Measurements from ENCODE around the gene PIEZO2.

The PIEZO2 gene

DNA sequence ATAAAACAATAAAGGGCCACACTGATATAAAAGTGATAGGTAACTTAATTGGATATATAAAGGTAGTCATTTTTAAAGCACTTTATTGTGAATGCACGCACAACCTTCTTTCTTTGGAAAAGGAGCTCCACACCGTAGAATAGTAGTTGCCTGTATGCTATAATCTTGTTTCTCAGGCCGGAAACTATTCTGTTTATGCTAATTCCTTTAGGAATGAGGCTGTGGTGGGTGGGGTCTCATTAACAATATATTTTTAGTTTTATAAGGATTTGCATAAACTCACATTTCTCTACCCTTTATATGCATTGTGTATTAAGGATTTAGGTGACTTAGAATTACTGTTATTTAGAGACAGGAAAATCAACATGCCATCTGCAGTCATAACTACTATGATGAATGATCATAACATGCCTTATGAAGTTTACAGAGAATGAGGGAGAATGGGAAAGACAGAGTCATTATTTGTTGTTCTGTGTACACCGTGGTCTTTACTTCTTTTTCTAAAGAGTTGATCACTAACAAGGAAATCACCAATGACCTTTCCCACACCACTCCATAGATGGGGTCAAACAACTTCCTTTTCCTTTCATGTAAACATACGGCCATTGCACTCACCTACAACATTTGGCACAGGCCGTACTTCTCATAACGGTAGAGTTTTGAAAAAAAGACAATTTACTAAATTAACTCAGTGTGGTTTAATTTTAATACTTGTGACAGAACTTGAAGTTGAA is 84.5 kb downstream of the PIEZO2 start:
- DNase-seq (ENCODE audit: low spot score), result no peak

DNA sequence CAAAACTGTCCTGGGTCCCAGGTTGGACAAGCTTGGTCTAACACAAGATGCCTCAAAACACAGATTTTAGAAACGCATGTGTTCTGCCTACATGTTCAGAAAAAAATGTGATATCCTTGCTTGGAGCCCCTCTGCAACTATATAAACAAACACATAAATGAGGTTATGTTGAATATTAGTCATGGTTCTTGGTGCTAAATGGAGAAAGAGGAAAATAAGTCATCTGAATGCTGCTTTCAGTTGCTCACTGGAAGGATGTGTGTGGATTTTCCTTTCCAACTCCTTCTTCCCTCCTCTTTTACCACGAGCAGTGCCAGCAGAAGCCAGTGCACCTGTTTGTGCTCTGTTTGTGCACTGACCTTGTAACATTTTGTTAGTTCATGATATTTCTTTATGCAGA is 85.3 kb downstream of the PIEZO2 start:
- no peak for DNase-seq (ENCODE audit: low spot score)

DNA sequence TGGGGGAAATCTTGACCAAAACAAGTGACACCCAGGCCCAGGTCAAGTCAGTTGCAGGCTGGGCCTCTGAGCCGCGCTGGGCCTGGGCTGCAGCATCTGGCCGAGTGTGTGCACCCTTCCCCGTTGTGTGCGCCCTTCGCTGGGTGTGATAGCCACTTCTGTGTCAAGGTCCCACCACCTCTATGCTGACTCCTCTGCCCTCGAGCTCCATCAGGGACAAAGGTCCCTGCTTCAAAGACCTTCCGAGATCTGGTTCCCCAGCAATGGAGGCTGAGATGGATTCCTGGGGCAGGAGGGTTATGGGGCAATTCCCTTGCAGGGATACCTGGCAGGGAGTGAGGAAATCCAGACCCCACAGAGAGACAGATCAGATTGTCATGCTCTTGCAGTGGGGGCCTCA is 93.6 kb downstream of the PIEZO2 start:
- no peak for DNase-seq (ENCODE audit: low spot score)

DNA sequence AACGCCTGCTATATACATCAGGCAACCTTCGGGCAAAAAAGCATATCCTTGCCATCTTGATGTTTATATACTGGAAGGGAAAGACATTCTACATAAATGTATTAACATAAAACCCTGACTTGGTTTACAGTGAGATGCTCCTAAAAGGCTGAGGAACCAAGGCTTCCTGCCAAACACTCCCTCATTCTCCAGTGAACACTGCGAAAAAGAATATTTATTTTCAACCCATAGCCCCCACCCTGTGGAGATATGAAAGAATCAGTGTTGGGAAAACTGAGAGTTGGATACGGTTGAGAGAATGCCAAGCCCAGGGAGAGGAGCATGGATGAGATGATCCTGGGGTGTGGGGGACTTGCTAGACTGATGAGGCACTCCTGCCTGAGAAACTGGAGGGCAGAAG is 94.9 kb downstream of the PIEZO2 start:
- DNase-seq (ENCODE audit: low spot score), result no peak

DNA sequence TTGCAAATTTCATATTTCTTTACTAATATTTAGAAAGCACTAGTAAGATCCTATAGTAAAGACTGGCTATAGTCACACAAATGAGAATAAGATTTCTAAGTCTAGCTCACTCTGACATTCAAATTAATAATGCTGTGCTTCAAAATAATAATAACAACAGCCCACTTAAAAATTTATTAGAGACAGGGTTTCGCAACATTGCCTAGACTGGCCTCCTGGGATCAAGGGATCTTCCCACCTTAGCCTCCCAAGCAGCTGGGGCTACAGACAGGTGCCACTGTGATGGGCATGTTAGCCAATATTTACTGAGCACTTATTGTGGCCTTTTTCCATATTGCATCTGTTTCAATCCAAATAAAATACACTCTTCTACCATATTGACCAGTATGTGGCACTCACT is 96.1 kb downstream of the PIEZO2 start:
- DNase-seq (ENCODE audit: low spot score), result no peak

DNA sequence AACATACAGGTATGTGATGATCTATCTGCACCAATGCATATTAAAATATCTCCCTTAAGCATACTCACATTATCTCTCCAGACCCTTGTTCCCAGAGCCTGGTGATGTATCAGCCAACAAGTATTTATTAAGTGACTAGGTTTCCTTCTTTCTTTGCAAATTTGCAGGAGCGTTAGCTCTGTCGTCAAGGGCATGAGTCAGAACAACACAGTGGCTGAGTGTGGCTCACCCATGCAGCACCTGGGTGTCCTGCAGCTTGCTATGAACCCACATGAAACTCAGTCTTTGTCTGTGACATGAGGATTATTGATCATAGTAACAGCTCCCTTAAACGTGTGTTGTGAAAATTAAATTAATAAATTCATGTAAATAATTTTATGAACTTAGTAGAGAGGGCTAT is 96.6 kb downstream of the PIEZO2 start:
- no peak for DNase-seq (ENCODE audit: low spot score)

DNA sequence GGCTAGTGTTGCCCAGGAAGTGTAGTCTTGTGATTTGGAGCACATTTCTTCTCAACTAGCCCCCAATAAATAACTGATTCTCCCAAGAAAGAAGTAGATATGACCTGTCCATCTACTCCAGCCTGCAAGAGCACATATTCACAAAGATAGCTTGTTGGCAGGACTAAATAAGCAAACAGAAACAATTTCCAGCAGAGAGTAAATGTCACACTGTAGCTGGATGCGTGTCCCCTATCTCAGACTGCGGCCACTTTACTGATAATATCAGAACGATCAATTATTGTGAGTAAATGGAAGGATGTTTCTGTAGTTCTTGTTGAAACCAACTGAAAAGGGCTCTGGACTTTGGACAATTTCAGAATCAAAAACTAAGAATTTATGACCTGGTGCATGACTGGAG is 97.9 kb downstream of the PIEZO2 start:
- DNase-seq (ENCODE audit: low spot score), result no peak

DNA sequence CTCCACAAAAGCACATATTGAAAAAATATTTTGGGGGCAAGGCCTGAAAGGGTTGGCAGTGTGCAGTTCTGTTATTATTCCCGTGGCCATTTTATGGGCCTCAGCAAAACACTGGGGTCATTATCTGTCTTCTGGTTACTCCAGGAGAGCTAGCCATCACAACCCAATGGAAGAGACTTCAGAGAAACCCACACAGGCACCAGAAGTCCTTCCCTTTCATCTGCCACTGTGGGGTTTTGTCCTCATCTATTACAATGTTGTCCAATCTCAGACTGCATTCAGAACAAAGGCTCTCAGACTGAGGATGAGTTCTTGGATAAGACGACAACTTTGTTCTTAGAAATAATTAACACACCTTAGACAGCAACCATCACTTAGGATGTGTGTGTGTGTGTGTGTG is 98.4 kb downstream of the PIEZO2 start:
- DNase-seq (ENCODE audit: low spot score), result no peak

DNA sequence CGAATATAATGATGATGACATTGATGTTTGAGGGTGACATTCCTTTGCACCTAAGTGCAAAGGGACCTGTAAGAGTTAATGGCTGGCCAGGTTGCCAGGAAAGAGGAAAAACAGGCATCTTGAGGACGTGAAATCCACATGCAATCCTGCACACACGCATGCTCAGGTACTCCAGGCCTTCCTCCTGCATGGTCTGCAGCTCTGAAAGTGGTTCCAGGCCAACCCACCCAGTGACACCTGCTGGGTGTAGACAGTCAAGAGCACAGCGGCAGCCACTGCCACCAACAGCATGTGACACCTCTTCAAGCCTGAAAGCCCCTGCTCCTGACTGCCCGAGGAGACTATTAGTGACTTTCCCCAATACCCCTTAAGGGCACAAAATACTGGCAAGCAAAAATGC is 101.6 kb downstream of the PIEZO2 start:
- no peak for DNase-seq (ENCODE audit: low spot score)

DNA sequence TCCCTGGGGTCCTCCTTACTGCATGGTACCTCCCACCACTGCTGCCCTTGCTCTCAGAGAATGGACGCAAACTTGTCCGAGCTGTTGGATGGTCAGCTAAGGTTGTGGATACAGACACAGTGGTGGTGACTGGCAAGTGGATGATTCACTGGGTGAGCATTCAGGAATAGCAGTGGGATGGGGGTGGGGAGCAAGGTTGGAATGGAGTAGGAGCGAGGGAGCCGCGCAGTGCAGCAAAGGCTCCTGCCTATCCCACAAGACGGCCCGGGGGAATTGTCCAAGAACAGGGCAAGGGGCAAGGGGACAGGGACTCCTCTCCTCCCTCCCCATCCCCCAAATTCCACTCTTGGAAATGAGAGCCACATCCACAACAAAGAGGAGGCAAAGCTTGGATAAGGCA is 102.2 kb downstream of the PIEZO2 start:
- DNase-seq (ENCODE audit: low spot score), result no peak

DNA sequence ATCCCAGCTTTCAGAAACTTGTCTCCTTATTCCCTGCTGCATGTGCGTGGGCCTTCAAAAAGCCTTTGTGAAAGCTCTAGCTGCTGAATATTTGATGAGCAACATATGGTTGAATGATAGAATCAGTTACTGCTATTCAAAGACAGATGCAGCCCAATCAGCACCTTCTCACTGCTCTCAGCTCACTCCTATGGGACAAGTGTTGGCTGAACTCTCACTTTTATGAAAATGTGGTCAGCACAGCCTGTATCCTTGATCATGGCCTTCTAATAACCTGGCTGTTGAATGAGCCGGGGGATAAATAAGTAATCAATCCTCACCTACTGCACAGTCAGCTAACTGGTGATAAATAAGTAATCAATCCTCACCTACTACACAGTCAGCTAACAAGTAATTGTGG is 103.2 kb downstream of the PIEZO2 start:
- DNase-seq (ENCODE audit: low spot score), result no peak

DNA sequence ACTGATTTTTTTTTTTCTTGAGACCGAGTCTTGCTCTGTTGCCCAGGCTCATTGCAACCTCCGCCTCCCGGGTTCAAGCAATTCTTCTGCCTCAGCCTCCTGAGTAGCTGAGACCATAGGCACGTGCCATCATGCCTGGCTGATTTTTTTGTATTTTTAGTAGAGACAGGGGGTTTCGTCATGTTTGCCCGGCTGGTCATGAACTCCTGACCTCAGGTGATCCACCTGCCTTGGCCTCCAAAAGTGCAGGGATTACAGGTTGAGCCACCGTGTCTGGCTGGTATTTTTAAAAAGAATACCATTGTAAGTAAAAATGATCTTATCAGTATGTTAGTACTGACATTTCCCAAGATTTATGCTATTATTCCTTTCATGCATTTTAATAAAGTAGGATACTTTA is 105.7 kb downstream of the PIEZO2 start:
- DNase-seq (ENCODE audit: low spot score), result no peak

DNA sequence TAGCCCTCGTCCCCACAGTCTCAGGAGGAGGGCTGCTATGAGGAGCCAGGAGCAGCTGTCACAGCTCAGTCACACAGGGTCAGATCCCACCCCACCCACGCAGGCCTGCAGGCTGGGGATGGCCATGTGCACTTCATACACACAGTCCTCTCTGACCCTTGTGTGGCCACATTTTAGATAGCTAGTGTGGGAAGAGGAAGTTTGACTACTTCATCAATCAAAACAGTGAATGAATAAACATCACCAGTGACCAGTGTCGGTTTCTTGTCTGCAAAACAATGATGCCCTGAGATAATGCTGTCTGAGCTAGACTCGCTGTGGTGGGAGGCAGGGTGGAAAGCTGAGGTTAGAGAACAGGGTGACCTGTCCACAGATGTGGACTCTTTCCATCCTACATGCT is 107.1 kb downstream of the PIEZO2 start:
- no peak for DNase-seq (ENCODE audit: low spot score)

DNA sequence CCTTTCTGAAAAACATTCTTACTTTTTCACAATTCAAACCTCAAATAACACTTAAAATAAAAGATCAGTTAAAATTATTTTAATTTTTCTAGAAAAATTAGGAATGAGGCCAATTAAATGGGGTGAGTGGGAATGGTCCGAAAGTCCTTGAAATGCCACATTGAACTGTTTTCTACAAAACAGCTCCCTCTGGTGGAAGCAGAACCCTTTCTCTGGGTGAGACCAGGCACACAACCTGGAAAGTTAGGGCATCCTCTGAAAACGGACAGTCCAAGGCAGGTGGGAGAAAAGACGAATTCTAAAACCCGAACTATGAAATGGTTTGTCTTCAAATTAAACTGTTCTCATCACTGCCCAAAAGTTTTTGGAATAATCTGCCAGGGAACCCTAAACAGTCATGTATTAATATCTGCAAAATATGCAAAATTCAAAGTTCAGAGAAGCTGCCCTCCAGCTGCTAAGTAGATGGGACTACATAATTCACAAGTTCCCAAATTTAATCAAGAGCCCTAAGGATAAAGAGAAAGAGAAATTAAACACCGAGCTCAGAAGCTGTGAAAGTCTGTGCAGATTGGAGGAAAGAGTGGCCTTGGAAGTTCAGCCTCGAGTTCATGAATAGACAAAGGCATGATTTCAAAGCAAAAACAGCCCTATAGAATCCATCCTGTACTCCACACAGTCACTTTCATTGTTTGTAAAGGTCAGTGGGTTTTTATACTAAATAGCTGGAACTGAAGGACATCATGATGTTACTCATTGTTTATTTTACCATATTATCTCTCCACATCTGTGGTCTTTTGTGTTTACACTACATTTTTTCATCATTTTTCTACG is 108.3 kb downstream of the PIEZO2 start:
- DNase-seq (ENCODE audit: low spot score), result peak; percentile 79

DNA sequence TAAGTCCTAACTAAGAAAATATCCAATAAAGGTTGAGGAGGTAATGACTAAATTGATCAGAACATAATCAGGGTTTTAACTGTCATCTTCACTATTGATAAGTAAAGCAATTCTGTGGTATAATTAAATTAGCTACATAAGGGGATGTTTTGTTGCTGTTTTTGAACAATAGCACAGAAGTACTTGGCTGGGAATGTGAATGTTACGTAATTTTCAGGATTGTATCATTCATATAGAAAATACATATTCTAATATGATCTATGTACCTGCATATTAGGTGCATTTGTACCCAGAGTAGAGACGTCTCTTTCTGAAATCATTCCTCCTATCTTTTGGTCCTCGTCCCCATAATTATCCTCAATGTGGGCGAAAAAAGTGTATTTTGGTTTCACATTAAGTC is 109.0 kb downstream of the PIEZO2 start:
- no peak for DNase-seq (ENCODE audit: low spot score)

DNA sequence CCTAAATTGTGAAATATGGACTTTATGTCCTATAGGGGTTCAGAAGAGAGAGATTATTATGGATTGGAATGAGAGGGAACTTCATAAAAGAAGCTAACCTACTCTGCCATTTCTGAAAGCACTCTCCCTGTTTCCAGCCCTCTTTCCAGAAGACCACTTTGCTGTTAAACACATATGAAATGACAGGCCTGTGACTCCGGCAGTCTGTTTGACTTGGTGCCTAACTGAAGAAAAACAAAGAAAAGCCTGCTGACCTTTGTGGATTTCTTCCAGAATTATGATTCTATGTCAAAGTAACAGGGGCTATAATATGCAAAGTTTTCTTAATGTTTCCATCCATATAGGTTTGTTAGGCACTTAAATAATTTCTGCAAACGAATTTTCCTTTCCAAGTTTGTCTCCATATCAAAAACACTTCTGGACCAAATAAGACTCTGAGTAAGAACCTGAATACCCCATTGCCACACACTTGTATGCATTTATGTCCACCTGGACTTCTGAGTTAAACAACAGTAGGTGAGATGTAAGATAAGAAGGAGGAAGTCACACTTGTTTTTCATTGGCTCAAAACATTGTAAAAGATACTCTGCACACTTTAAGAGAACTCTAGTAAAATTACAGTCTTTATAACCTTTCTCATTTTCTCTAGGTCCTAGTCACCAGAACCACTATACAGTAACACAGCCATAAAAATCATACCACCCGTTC is 111.7 kb downstream of the PIEZO2 start:
- DNase-seq (ENCODE audit: low spot score), result peak; percentile 55

DNA sequence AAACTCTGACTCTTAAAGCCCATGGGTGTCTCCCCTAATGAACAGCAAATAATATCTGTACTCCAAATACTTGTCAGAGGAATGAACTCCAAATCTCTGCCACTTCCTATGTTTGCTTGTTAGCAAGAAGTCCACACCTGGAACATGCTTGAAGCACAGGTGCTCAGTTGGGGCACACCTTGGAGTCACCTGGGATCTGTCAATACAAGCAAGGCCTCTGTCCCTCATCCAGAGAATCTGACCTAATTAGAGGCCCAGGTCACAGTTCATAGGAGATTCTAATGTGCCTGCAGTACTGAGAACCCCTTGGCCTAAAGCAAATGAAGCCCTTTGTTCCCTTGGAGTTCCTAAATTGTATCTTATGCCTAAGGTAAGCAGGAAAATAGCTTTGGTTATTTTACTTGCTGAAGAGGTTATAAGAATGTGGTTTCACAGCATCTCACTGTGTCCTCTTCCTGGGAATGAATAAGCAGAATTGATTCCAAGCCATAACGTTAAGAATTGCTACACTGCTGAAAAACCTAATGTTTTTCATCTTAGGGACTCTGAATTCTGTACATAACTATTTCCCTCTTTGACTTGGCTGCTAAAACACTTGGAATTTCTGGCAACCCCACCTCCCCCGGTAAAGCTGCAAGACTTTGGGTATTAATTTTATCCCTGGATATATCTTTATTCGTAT is 113.4 kb downstream of the PIEZO2 start:
- DNase-seq (ENCODE audit: low spot score), result no peak

DNA sequence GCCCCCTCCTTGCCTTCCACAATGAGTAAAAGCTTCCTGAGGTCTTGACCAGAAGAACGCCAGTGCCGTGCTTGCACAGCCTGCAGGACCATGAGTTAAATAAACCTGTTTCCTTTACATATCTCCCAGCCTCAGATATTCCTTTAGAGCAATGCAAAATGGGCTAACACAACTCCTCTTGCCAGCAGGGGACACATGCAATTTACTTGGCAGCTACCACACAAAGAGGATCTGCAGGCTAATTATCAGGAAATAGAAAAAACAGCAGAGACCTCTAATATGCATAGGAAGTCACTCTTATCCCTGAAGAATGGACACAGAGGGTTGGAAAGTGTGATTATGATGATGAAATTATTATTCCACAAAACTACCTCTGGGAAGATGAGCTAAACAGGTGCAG is 114.0 kb downstream of the PIEZO2 start:
- DNase-seq (ENCODE audit: low spot score), result no peak

DNA sequence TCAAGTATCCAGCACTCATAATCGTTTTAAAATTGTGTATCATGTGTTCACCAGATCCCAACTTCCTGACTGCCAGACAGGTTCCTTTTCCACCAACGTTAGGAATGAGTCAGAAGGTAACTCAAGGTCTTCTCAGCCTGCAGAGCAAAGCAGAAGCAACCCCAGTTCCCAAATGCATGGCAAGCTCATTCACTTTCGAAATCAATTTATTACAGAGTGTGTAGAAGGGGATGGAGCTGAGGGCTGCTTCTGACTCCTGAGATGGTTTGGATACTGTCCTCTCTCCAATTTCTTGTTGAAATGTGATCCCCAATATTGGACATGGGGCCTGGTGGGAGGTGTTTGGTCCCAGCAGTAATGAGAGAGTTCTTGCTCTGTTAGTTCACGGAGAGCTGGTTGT is 114.5 kb downstream of the PIEZO2 start:
- no peak for DNase-seq (ENCODE audit: low spot score)

DNA sequence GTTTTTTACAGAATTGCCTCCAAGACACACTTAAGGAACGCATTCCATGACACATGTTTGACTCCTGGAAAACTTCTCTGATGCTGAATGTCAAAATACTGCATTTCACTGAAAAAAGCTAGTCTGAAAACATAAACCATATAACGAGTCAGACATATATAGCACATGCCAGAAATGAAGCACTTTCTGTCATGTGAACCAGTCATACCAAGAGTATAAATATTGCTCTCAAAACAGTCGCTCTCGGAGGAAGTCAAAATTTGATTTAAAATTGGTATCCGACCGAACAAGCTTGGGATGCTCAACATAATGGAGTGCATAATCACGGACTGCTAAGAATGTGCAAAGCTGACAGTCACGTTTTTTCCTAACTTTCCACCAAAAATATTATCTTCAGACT is 115.9 kb downstream of the PIEZO2 start:
- no peak for DNase-seq (ENCODE audit: low spot score)

DNA sequence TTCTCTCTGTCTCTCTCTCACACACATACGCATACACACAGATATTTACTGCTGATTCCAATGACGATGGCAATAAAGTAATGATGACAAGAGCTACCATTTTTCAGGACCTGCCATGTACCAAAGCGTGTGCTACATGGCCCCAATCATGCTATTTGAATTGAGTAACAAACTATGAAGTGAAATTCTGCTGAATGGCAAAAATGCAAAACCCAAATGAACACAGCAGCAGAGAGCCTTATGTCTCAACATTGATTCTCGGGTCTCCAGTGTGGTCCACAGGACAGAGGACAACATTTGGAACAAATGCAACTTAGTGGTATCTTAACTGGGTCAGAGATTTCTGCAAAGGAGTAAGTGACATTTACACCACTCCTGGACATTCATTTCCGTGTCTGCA is 117.4 kb downstream of the PIEZO2 start:
- DNase-seq (ENCODE audit: low spot score), result no peak

DNA sequence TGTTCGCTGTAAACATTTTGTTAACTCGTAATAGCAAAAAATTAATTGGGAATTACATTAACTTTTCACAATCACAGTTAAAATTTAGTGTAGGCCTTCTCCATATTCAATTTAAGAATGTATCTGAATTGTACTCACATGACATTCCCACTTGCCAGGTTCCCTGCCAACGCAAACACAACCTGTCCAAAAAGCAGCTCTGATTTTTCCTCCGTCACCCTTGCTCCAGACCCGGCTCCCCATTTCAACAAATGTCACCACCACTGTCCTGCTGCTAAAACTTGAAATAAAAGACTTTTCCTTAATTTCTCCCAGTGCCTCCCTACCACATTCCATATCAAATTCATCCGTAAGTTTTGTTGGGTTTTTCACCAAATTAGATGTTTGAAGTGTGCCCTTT is 120.3 kb downstream of the PIEZO2 start:
- no peak for DNase-seq (ENCODE audit: low spot score)

DNA sequence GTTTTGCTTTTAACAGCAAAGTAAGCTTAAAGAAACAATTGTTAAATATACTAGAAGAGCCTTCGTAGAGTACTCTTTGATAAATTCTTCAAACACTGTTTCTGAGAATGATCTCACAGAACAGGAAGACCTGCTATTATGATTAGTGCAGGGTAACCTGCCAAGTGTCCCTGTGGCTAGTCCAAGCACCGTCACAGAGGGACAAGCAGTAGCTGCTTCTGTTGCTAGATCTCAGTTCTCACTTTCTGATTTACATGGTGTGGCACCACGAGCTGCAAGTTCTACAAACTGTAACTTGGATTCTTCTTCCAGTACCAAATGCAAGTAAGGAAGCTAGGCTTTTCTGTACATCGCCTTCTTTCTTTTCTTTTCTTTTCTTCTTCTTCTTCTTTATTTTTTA is 121.5 kb downstream of the PIEZO2 start:
- DNase-seq (ENCODE audit: low spot score), result no peak

Measured in HuH-7 (cell line).